HUES48 (cell line): ENCODE data around the gene BDKRB2.

Experiments used
- H3K27ac ChIP-seq: one replicate; pipeline ENCODE4 v1.7.0; 2013; ENCODE audit warnings: low read depth, low read length, inconsistent platforms
- H3K27me3 ChIP-seq: 2 replicates; pipeline ENCODE4 v1.6.1; 2013; ENCODE audit warnings: mild to moderate bottlenecking, low read length; ENCODE audit not compliant: control insufficient read depth, insufficient read depth
- H3K36me3 ChIP-seq: 2 replicates; pipeline ENCODE4 v1.6.1; 2013; ENCODE audit warnings: low read length; ENCODE audit not compliant: control insufficient read depth, insufficient read depth
- H3K4me1 ChIP-seq: 2 replicates; pipeline ENCODE4 v1.6.1; 2013; ENCODE audit warnings: mild to moderate bottlenecking, low read length; ENCODE audit not compliant: control insufficient read depth, insufficient read depth
- H3K4me3 ChIP-seq: 2 replicates; pipeline ENCODE4 v1.5.1; 2013; ENCODE audit warnings: mild to moderate bottlenecking, low read depth, low read length
- H3K9ac ChIP-seq: 2 replicates; pipeline ENCODE4 v1.6.1; 2013; ENCODE audit warnings: mild to moderate bottlenecking, low read depth, low read length, moderate library complexity
- H3K9me3 ChIP-seq: 2 replicates; pipeline ENCODE4 v1.6.1; 2013; ENCODE audit warnings: low read length; ENCODE audit not compliant: control insufficient read depth, insufficient read depth

BDKRB2 gene

GRCh38 chr14:96267336-96267735 is 62.7 kb downstream of the BDKRB2 start:
- Histone ChIP-seq H3K9me3 (no peaks in the 10 kb centered on the region; the same call in 1 of the 2 replicates), H3K4me1 (no peaks in the 10 kb centered on the region), H3K36me3 (no peaks in the 10 kb centered on the region), H3K27me3 (no peaks in the 10 kb centered on the region), H3K9ac (no peak overlapping the region), H3K4me3 (no peak overlapping the region), H3K27ac (no peak overlapping the region)

GRCh38 chr14:96267916-96268315 is 63.3 kb downstream of the BDKRB2 start:
- H3K9ac ChIP-seq = no peak overlapping the region

GRCh38 chr14:96268431-96269358 is 64.1 kb downstream of the BDKRB2 start:
- Histone ChIP-seq H3K4me3 (no peak overlapping the region), H3K4me1 (no peaks in the 10 kb centered on the region), H3K27me3 (no peaks in the 10 kb centered on the region)

More at GRCh38 chr14:96267916-96268315, 63.3 kb downstream of the BDKRB2 start:
- no peaks in the 10 kb centered on the region for H3K4me1 ChIP-seq
- H3K27me3 ChIP-seq = no peaks in the 10 kb centered on the region
- no peak overlapping the region for H3K4me3 ChIP-seq
- H3K27ac ChIP-seq = no peak overlapping the region
- H3K36me3 ChIP-seq = no peaks in the 10 kb centered on the region
- H3K9me3 ChIP-seq = no peaks in the 10 kb centered on the region; the same call in 1 of the 2 replicates

GRCh38 chr14:96269359-96269710 is 64.7 kb downstream of the BDKRB2 start:
- Histone ChIP-seq H3K9me3 (no peaks in the 10 kb centered on the region; the same call in 1 of the 2 replicates), H3K4me3 (no peak overlapping the region), H3K27ac (no peak overlapping the region), H3K27me3 (no peaks in the 10 kb centered on the region), H3K36me3 (no peaks in the 10 kb centered on the region), H3K9ac (no peak overlapping the region), H3K4me1 (no peaks in the 10 kb centered on the region)

More at GRCh38 chr14:96268431-96269358, 64.1 kb downstream of the BDKRB2 start:
- Histone ChIP-seq H3K27ac (no peak overlapping the region), H3K9me3 (no peaks in the 10 kb centered on the region; the same call in 1 of the 2 replicates), H3K9ac (no peak overlapping the region), H3K36me3 (no peaks in the 10 kb centered on the region)

GRCh38 chr14:96270565-96271420 is 66.2 kb downstream of the BDKRB2 start:
- no peak overlapping the region for H3K9ac ChIP-seq
- H3K27me3 ChIP-seq = no peaks in the 10 kb centered on the region
- H3K36me3 ChIP-seq = no peaks in the 10 kb centered on the region
- no peak overlapping the region for H3K27ac ChIP-seq
- H3K4me3 ChIP-seq = no peak overlapping the region
- H3K4me1 ChIP-seq = 0 out of 2 replicates have a peak, but pooled peaks cover 3% of the 10 kb centered on the region
- no peaks in the 10 kb centered on the region; the same call in 1 of the 2 replicates for H3K9me3 ChIP-seq

GRCh38 chr14:96271421-96271762 is 66.8 kb downstream of the BDKRB2 start:
- H3K4me3 ChIP-seq = no peak overlapping the region
- no peaks in the 10 kb centered on the region for H3K27me3 ChIP-seq
- no peak overlapping the region for H3K27ac ChIP-seq
- no peaks in the 10 kb centered on the region; the same call in 1 of the 2 replicates for H3K9me3 ChIP-seq
- H3K4me1 ChIP-seq = 0 out of 2 replicates have a peak, but pooled peaks cover 3% of the 10 kb centered on the region
- H3K9ac ChIP-seq = no peak overlapping the region
- H3K36me3 ChIP-seq = no peaks in the 10 kb centered on the region

GRCh38 chr14:96272777-96273473 is 68.3 kb downstream of the BDKRB2 start:
- Histone ChIP-seq H3K27me3 (no peaks in the 10 kb centered on the region), H3K27ac (no peak overlapping the region)

GRCh38 chr14:96273629-96274028 is 69.0 kb downstream of the BDKRB2 start:
- no peak overlapping the region for H3K4me3 ChIP-seq
- H3K36me3 ChIP-seq = no peaks in the 10 kb centered on the region
- H3K9ac ChIP-seq = no peak overlapping the region
- no peaks in the 10 kb centered on the region; the same call in 1 of the 2 replicates for H3K9me3 ChIP-seq
- H3K27me3 ChIP-seq = no peaks in the 10 kb centered on the region
- H3K4me1 ChIP-seq = peaks cover 8% of the 10 kb centered on the region; the same call in 1 of the 2 replicates
- H3K27ac ChIP-seq = no peak overlapping the region

More at GRCh38 chr14:96272777-96273473, 68.3 kb downstream of the BDKRB2 start:
- Histone ChIP-seq H3K4me1 (peaks cover 8% of the 10 kb centered on the region; the same call in 1 of the 2 replicates), H3K4me3 (no peak overlapping the region), H3K9ac (no peak overlapping the region), H3K9me3 (no peaks in the 10 kb centered on the region; the same call in 1 of the 2 replicates), H3K36me3 (no peaks in the 10 kb centered on the region)

GRCh38 chr14:96274122-96274521 is 69.5 kb downstream of the BDKRB2 start:
- Histone ChIP-seq H3K27ac (no peak overlapping the region), H3K4me3 (no peak overlapping the region), H3K27me3 (no peaks in the 10 kb centered on the region), H3K9ac (no peak overlapping the region), H3K9me3 (no peaks in the 10 kb centered on the region; the same call in 1 of the 2 replicates), H3K36me3 (no peaks in the 10 kb centered on the region), H3K4me1 (peaks cover 8% of the 10 kb centered on the region; the same call in 1 of the 2 replicates)

GRCh38 chr14:96274543-96274942 is 69.9 kb downstream of the BDKRB2 start:
- Histone ChIP-seq H3K4me1 (peaks cover 8% of the 10 kb centered on the region; the same call in 1 of the 2 replicates), H3K9me3 (no peaks in the 10 kb centered on the region; the same call in 1 of the 2 replicates), H3K36me3 (no peaks in the 10 kb centered on the region), H3K27ac (no peak overlapping the region), H3K9ac (no peak overlapping the region), H3K27me3 (no peaks in the 10 kb centered on the region), H3K4me3 (no peak overlapping the region)
